ENCODE data around the gene IGFBP4. TPM values are rescaled to one million over a fixed set of nuclear protein-coding genes. Genes with fewer than 3 reads are reported as not detected.
A peak's percentile ranks its signal among the peaks of the same experiment; 100 is the strongest.

The IGFBP4 gene
- total and polyA plus RNA-seq, 2 of the 4 experiments (the other 2 are of a cell fraction), result 308 to 1,187 TPM

GRCh38 chr17:40500709-40501108 lies 57.5 kb downstream of the IGFBP4 start:
- Histone ChIP-seq H3K4me3 (ENCODE audit: insufficient read depth, low read depth, low read length) (no peak overlapping the region), H2BK15ac (ENCODE audit: low read depth, low read length) (peak overlapping the region; percentile 80; the same call in 2 of the 3 replicates), H4K20me1 (ENCODE audit: insufficient read depth, low read length) (no peaks in the 10 kb centered on the region), H2AK5ac (ENCODE audit: low read depth, low read length) (peak overlapping the region; percentile 91), H3K36me3 (ENCODE audit: control insufficient read depth, insufficient read depth, low read length) (no peaks in the 10 kb centered on the region), H3K23ac (ENCODE audit: low read depth, low read length) (no peak overlapping the region), H2AFZ (replicated peaks; ENCODE audit: low read length, poor library complexity) (no peak overlapping the region), H3K27ac (ENCODE audit: insufficient read depth, low read length) (no peak overlapping the region; the same call in 1 of the 2 replicates), H3K4ac (ENCODE audit: low read depth, low read length) (peak overlapping the region; percentile 86), H3K18ac (ENCODE audit: low read depth, low read length) (peak overlapping the region; percentile 24; the same call in 1 of the 2 replicates), H2BK5ac (ENCODE audit: low read depth, low read length, poor library complexity, severe bottlenecking) (no peak overlapping the region), H3K56ac (ENCODE audit: extremely low read depth, insufficient read depth, low read length) (no peak overlapping the region), H3K27me3 (ENCODE audit: control insufficient read depth, insufficient read depth, low read length) (no peaks in the 10 kb centered on the region), H3K14ac (replicated peaks; ENCODE audit: low read depth, low read length) (peak overlapping the region; percentile 78; the same call in 1 of the 2 replicates), H3K4me2 (ENCODE audit: low read depth, low read length) (no peak overlapping the region), H3K9me1 (ENCODE audit: insufficient read depth, low read length) (peaks cover 10% of the 10 kb centered on the region), H4K91ac (ENCODE audit: insufficient read depth, low read depth, low read length) (peak overlapping the region; percentile 79), H4K5ac (ENCODE audit: low read depth, low read length) (no peak overlapping the region), H3K9me3 (ENCODE audit: control insufficient read depth, insufficient read depth, low read length) (no peaks in the 10 kb centered on the region; the same call in 1 of the 2 replicates), H2BK20ac (ENCODE audit: low read depth, low read length) (peak overlapping the region; percentile 86), H3K9ac (ENCODE audit: low read depth, low read length) (no peak overlapping the region), H4K8ac (ENCODE audit: low read depth in 2 of 2, low read length in 2 of 2) (peak overlapping the region; percentile 69 to 99; a peak in 2 of 4 replicates), H2BK120ac (ENCODE audit: low read depth, low read length) (peak overlapping the region; percentile 97), H3K79me1 (ENCODE audit: low read depth in 1 of 2, low read length in 2 of 2) (peaks cover 0 to 6% of the 10 kb centered on the region in 2 experiments; a peak in 1 of 4 replicates), H3K4me1 (ENCODE audit: control insufficient read depth, insufficient read depth, low read length) (peaks cover 19% of the 10 kb centered on the region), H2AK9ac (replicated peaks; ENCODE audit: low read depth, low read length, poor library complexity) (no peak overlapping the region)
- 100% methylated on average over 5 of the region's 10 CpGs; no CpG with 5 or more reads in 1 of the 2 experiments for WGBS, 2 experiments (ENCODE audit: extremely low coverage in 2 of 2, insufficient read length in 1 of 2)
- ATAC-seq (ENCODE audit: low read depth) (no peak), DNase-seq (no peak)
- intact Hi-C loops (cut with micrococcal nuclease), result no loop called here
- BruUV-seq (replicated peaks), result no TSS peak
- dilution Hi-C loops (cut with HindIII; ENCODE audit: low sequenced_read_pairs, unreplicated experiment), result no loop called here
- ChIA-PET CTCF (no interaction called here), POLR2A (ENCODE audit: unreplicated experiment) (no interaction called here)
- in situ Hi-C loops (cut with MboI; ENCODE audit: low sequenced_read_pairs), result no loop called here
- TF ChIP-seq MAFK (IDR thresholded peaks at IDR 0.05; ENCODE audit: low read depth, low read length), result no peak
- TF ChIP-seq RCOR1 (IDR thresholded peaks at IDR 0.05; ENCODE audit: insufficient replicate concordance, low read length), result no peak
- no peak for TF ChIP-seq ELK1 (IDR thresholded peaks at IDR 0.05; ENCODE audit: borderline replicate concordance, low read depth, low read length)
- no peak for TF ChIP-seq SMC3 (IDR thresholded peaks at IDR 0.05; ENCODE audit: low read depth, low read length)
- TF ChIP-seq USF2 (IDR thresholded peaks at IDR 0.05; ENCODE audit: low read depth, low read length), result no peak
- no peak for TF ChIP-seq CHD1 (IDR thresholded peaks at IDR 0.05; ENCODE audit: low read depth, low read length)
- no peak for TF ChIP-seq MXI1 (IDR thresholded peaks at IDR 0.05; ENCODE audit: borderline replicate concordance, low read depth, low read length)
- TF ChIP-seq FOS (IDR thresholded peaks at IDR 0.05; ENCODE audit: low read depth, low read length), result no peak
- TF ChIP-seq BHLHE40 (IDR thresholded peaks at IDR 0.05; ENCODE audit: low read depth, low read length), result no peak
- TF ChIP-seq NFE2L2 (IDR thresholded peaks at IDR 0.05; ENCODE audit: low read depth, low read length), result no peak
- no peak for TF ChIP-seq RAD21 (IDR thresholded peaks at IDR 0.05; ENCODE audit: low read length)
- TF ChIP-seq CEBPB (IDR thresholded peaks at IDR 0.05; ENCODE audit: low read depth, low read length), result no peak
- no peak for TF ChIP-seq POLR2A (IDR thresholded peaks at IDR 0.05; ENCODE audit: low read depth, low read length)
- TF ChIP-seq RFX5 (IDR thresholded peaks at IDR 0.05; ENCODE audit: low read depth, low read length), result no peak
- TF ChIP-seq MAZ (IDR thresholded peaks at IDR 0.05; ENCODE audit: borderline replicate concordance, low read depth, low read length), result no peak
- TF ChIP-seq, protein P1, sequence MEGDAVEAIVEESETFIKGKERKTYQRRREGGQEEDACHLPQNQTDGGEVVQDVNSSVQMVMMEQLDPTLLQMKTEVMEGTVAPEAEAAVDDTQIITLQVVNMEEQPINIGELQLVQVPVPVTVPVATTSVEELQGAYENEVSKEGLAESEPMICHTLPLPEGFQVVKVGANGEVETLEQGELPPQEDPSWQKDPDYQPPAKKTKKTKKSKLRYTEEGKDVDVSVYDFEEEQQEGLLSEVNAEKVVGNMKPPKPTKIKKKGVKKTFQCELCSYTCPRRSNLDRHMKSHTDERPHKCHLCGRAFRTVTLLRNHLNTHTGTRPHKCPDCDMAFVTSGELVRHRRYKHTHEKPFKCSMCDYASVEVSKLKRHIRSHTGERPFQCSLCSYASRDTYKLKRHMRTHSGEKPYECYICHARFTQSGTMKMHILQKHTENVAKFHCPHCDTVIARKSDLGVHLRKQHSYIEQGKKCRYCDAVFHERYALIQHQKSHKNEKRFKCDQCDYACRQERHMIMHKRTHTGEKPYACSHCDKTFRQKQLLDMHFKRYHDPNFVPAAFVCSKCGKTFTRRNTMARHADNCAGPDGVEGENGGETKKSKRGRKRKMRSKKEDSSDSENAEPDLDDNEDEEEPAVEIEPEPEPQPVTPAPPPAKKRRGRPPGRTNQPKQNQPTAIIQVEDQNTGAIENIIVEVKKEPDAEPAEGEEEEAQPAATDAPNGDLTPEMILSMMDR (conservative IDR thresholded peaks at IDR 0.05; ENCODE audit: low read depth, low read length), result no peak
